ENCODE results near the gene SART3. TPM values are rescaled to one million over a fixed set of nuclear protein-coding genes. Genes with fewer than 3 reads are reported as not detected.
"Not testable (repeated sequence)": the region's sequence is repeated elsewhere in the genome, so short reads cannot be mapped to it uniquely, and the experiment has no call there.

Gene SART3
- total RNA-seq, 1 donor from 2014 or later = 34.8 TPM

DNA sequence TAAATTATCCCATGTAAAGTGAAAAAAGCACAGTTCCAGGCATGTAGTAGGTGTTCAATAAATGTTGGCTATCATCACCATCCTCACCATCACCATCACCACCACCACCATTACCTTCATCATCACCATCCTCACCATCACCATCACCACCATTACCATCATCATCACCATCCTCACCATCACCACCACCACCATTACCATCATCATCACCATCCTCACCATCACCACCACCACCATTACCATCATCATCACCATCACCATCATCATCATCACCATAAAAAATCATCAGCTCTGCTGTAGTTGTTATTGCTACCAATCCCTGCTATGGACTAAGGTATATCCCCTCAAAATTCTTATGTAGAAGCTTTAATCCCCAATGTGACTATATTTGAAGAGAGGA lies 16.5 kb upstream of the SART3 start:
- DNase-seq (ENCODE audit: low spot score) = no peak
- H3K36me3 Mint-ChIP-seq (ENCODE audit: low read depth) = peaks cover 1% of the 10 kb centered on the region
- H3K27ac Mint-ChIP-seq (ENCODE audit: unreplicated experiment) = no peak overlapping the region
- peaks cover 5% of the 10 kb centered on the region for H3K9me3 Mint-ChIP-seq (ENCODE audit: low read depth)
- no peaks in the 10 kb centered on the region for H3K27me3 Mint-ChIP-seq (ENCODE audit: low read depth)
- peaks cover 56% of the 10 kb centered on the region for H3K4me1 Mint-ChIP-seq (ENCODE audit: low read depth)
- TF ChIP-seq, protein P1, sequence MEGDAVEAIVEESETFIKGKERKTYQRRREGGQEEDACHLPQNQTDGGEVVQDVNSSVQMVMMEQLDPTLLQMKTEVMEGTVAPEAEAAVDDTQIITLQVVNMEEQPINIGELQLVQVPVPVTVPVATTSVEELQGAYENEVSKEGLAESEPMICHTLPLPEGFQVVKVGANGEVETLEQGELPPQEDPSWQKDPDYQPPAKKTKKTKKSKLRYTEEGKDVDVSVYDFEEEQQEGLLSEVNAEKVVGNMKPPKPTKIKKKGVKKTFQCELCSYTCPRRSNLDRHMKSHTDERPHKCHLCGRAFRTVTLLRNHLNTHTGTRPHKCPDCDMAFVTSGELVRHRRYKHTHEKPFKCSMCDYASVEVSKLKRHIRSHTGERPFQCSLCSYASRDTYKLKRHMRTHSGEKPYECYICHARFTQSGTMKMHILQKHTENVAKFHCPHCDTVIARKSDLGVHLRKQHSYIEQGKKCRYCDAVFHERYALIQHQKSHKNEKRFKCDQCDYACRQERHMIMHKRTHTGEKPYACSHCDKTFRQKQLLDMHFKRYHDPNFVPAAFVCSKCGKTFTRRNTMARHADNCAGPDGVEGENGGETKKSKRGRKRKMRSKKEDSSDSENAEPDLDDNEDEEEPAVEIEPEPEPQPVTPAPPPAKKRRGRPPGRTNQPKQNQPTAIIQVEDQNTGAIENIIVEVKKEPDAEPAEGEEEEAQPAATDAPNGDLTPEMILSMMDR (IDR thresholded peaks at IDR 0.05) = no peak
- no peak overlapping the region for H3K4me3 Mint-ChIP-seq (ENCODE audit: unreplicated experiment)

DNA sequence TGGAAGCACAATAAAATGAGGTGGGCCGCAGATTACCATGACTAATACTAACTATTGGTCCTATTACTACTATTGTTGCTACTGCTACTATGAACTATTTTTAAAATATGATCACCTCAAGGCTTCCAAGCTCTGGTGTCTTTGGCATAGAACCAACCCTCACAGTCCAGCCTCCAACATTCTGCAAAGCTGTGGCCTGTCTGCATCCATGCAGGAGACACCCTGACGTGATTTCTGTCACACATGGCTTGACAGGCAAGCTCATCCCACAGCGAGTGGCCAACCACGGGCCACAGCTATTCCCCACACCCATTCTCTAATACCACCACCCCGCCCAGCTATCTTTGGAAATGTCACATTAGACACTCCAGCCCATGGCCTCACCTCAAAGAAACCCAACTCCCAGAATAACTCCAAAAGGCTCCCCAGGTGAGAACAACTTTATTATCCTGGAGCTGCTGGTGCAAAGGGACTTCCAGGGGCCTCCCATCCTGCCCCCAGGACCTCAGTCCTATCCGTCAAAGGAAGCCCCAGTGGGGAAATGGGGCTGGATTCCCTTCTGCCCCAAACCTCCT lies 15.8 kb upstream of the SART3 start:
- peaks cover 1% of the 10 kb centered on the region for H3K36me3 Mint-ChIP-seq (ENCODE audit: low read depth)
- peak overlapping the region; percentile 95 for H3K27ac Mint-ChIP-seq (ENCODE audit: unreplicated experiment)
- TF ChIP-seq, protein P1 (IDR thresholded peaks at IDR 0.05) = no peak
- H3K27me3 Mint-ChIP-seq (ENCODE audit: low read depth) = no peaks in the 10 kb centered on the region
- DNase-seq (ENCODE audit: low spot score) = no peak
- H3K4me3 Mint-ChIP-seq (ENCODE audit: unreplicated experiment) = no peak overlapping the region
- H3K4me1 Mint-ChIP-seq (ENCODE audit: low read depth) = peaks cover 55% of the 10 kb centered on the region
- peaks cover 5% of the 10 kb centered on the region for H3K9me3 Mint-ChIP-seq (ENCODE audit: low read depth)

DNA sequence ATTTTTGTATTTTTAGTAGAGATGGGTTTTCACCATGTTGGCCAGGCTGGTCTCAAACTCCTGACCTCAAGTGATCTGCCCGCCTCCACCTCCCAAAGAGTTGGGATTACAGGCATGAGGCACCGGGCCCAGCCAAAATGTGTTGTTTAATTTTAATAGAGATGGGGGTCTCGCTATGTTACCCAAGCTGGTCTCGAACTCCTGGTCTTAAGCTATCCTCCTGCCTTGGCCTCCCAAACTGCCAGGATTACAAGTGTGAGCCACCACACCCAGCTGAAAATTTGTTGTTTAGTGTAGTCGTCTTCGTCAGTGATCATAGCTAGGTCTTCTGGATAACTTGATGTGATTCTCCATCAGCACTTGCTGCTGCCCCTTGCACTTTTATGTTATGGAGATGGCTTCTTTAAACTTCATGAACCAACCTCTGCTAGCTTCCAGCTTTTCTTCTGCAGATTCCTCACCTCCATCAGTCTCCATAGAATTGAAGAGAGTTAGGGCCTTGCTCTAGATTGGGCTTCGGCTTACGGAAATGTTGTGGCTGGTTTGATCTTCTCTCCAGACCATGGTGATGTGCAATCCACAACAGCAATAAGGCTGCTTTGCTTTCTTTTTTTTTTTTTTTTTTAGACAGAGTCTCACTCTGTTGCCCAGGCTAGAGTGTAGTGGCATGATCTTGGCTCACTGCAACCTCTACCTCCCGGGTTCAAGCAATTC lies 14.4 kb upstream of the SART3 start:
- Mint-ChIP-seq H3K27me3 (ENCODE audit: low read depth) (no peaks in the 10 kb centered on the region), H3K27ac (ENCODE audit: unreplicated experiment) (peak overlapping the region; percentile 95), H3K9me3 (ENCODE audit: low read depth) (peaks cover 5% of the 10 kb centered on the region), H3K36me3 (ENCODE audit: low read depth) (peaks cover 1% of the 10 kb centered on the region), H3K4me3 (ENCODE audit: unreplicated experiment) (no peak overlapping the region), H3K4me1 (ENCODE audit: low read depth) (peaks cover 53% of the 10 kb centered on the region)
- TF ChIP-seq, protein P1 (IDR thresholded peaks at IDR 0.05) = no peak
- DNase-seq (ENCODE audit: low spot score) = no peak

DNA sequence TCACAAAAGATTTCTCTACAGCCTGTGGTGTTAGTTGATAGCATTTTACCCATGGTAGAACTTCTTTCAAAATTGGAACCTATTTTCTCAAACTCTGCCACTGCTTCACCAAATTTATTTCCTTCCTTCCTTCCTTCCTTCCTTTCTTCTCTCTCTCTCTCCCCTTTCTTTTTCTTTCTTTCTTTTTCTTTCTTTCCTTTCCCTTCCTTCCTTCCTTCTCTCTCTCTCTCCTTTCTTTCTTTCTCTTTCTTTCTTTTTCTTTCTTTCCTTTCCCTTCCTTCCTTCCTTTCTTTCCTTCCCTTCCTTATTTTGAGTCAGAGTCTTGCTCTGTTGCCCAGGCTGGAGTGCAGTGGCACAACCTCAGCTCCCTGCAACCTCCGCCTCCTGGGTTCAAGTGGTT lies 13.3 kb upstream of the SART3 start:
- DNase-seq (ENCODE audit: low spot score); H3K9me3 Mint-ChIP-seq (ENCODE audit: low read depth); H3K36me3 Mint-ChIP-seq (ENCODE audit: low read depth); H3K4me3 Mint-ChIP-seq (ENCODE audit: unreplicated experiment); H3K27me3 Mint-ChIP-seq (ENCODE audit: low read depth); H3K27ac Mint-ChIP-seq (ENCODE audit: unreplicated experiment): not testable (repeated sequence)
- H3K4me1 Mint-ChIP-seq (ENCODE audit: low read depth) = peaks cover 45% of the 10 kb centered on the region

DNA sequence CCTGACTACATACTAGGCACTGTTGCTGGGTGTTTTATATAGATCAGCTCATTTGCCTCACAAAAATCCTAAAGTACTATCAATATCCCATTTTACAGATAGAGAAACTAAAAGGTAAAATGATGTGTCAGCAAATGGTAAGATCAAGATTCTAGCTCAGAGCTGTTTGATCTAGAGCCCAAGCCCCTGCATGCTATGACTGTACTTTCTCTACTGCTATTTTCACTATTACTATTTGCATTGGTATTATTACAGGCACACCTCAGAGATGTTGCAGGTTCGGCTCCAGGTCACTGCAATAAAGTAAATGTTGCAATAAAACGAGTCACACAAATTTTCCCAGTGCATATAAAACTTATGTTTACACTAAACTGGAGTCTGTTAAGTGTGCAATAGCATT lies 12.3 kb upstream of the SART3 start:
- peaks cover 37% of the 10 kb centered on the region for H3K4me1 Mint-ChIP-seq (ENCODE audit: low read depth)
- no peaks in the 10 kb centered on the region for H3K9me3 Mint-ChIP-seq (ENCODE audit: low read depth)
- H3K27ac Mint-ChIP-seq (ENCODE audit: unreplicated experiment) = no peak overlapping the region
- H3K4me3 Mint-ChIP-seq (ENCODE audit: unreplicated experiment) = no peak overlapping the region
- peaks cover 9% of the 10 kb centered on the region for H3K36me3 Mint-ChIP-seq (ENCODE audit: low read depth)
- TF ChIP-seq, protein P1 (IDR thresholded peaks at IDR 0.05) = no peak
- DNase-seq (ENCODE audit: low spot score) = no peak
- no peaks in the 10 kb centered on the region for H3K27me3 Mint-ChIP-seq (ENCODE audit: low read depth)

Data from chondrocyte (in vitro differentiated cells).